Neural progenitor cell (in vitro differentiated cells): ENCODE measurements around the gene NME9. TPM values are rescaled to one million over a fixed set of nuclear protein-coding genes. Genes with fewer than 3 reads are reported as not detected.

ENCODE experiments used
- DNase-seq: peaks from one replicate; pipeline ENCODE4 v3.0.0-alpha.2; 2016; ENCODE audit warnings: low spot score
- H2AFZ ChIP-seq: fragments of 200-600 bp; sonication (generic); replicated peaks from 2 replicates; pipeline ENCODE4 v1.6.1; 2016; ENCODE audit warnings: antibody characterized with exemption
- H3F3A ChIP-seq: fragments of 200-600 bp; sonication (generic); 2 replicates; pipeline ENCODE4 v1.6.1; 2016; ENCODE audit warnings: antibody characterized with exemption, low read depth
- H3K27ac ChIP-seq: fragments of 200-600 bp; sonication (generic); 2 replicates; pipeline ENCODE4 v1.5.1; 2016; ENCODE audit warnings: mild to moderate bottlenecking
- H3K27me3 ChIP-seq: fragments of 200-600 bp; sonication (generic); 2 replicates; pipeline ENCODE4 v1.6.1; 2016; ENCODE audit warnings: mild to moderate bottlenecking, moderate library complexity
- H3K36me3 ChIP-seq: fragments of 200-600 bp; sonication (generic); 2 replicates; pipeline ENCODE4 v1.5.1; 2016
- H3K4me1 ChIP-seq: fragments of 200-600 bp; sonication (generic); 2 replicates; pipeline ENCODE4 v1.6.1; 2016; ENCODE audit warnings: mixed run types
- H3K4me2 ChIP-seq: fragments of 200-600 bp; sonication (generic); 2 replicates; pipeline ENCODE4 v1.6.1; 2016
- H3K4me3 ChIP-seq: fragments of 200-600 bp; sonication (generic); 2 replicates; pipeline ENCODE4 v1.5.1; 2016
- H3K79me2 ChIP-seq: fragments of 200-600 bp; sonication (generic); 2 replicates; pipeline ENCODE4 v1.6.1; 2016; ENCODE audit warnings: low read depth
- H3K9ac ChIP-seq: fragments of 200-600 bp; sonication (generic); 2 replicates; pipeline ENCODE4 v1.6.1; 2016
- H3K9me3 ChIP-seq: fragments of 200-600 bp; sonication (generic); 2 replicates; pipeline ENCODE4 v1.5.1; 2016; ENCODE audit warnings: low read depth
- H4K20me1 ChIP-seq: fragments of 200-600 bp; sonication (generic); 2 replicates; pipeline ENCODE4 v1.6.1; 2016; ENCODE audit warnings: low read depth
- H3K27ac Mint-ChIP-seq: 3 replicates; pipeline ENCODE4 v1.8.0; 2021; ENCODE audit warnings: mixed read lengths
- H3K27me3 Mint-ChIP-seq: 2 replicates; pipeline ENCODE4 v1.8.0; 2022; ENCODE audit warnings: low read depth, mild to moderate bottlenecking, inconsistent platforms, moderate library complexity, mixed read lengths; ENCODE audit not compliant: insufficient read depth
- H3K36me3 Mint-ChIP-seq: 3 replicates; pipeline ENCODE4 v1.8.0; 2021; ENCODE audit warnings: mixed read lengths
- H3K4me1 Mint-ChIP-seq: 3 replicates; pipeline ENCODE4 v1.8.0; 2021; ENCODE audit warnings: mixed read lengths
- H3K4me3 Mint-ChIP-seq: 3 replicates; pipeline ENCODE4 v1.8.0; 2021; ENCODE audit warnings: mild to moderate bottlenecking, moderate library complexity, mixed read lengths
- H3K9me3 Mint-ChIP-seq: 3 replicates; pipeline ENCODE4 v1.8.0; 2020; ENCODE audit warnings: mixed read lengths
- CTCF ChIP-seq: fragments of 200-600 bp; sonication (generic); IDR thresholded peaks from 2 replicates; pipeline ENCODE4 v1.5.1; 2017; ENCODE audit warnings: antibody characterized with exemption, mild to moderate bottlenecking
- EZH2 ChIP-seq: fragments of 200-600 bp; sonication (generic); IDR thresholded peaks from 2 replicates; pipeline ENCODE4 v1.6.1; 2017; ENCODE audit warnings: antibody characterized with exemption, mild to moderate bottlenecking, moderate library complexity
- EZH2phosphoT487 ChIP-seq: fragments of 200-600 bp; sonication (generic); IDR thresholded peaks from 2 replicates; pipeline ENCODE4 v1.6.1; 2017; ENCODE audit warnings: antibody characterized with exemption
- total RNA-seq: library from RNA; depleted of rRNA; stranded (reverse); fragments of >200 nt; gene quantifications from 2 replicates; pipeline ENCODE4 v1.2.3, GENCODE V29; 2015; ENCODE audit warnings: low replicate concordance

The NME9 gene
- total RNA-seq, 1 donor from 2014 or later: 1.1 TPM

GRCh38 chr3:138362538-138362937 is 32.9 kb upstream of the NME9 start:
- no peak for TF ChIP-seq CTCF
- no peak for TF ChIP-seq EZH2
- peaks cover 5% of the 10 kb centered on the region for H3K4me1 ChIP-seq
- no peaks in the 10 kb centered on the region for H4K20me1 ChIP-seq
- H3K27ac ChIP-seq: no peak overlapping the region
- H3K4me3 ChIP-seq: no peak overlapping the region
- H3K36me3 ChIP-seq: no peaks in the 10 kb centered on the region
- H3K9ac ChIP-seq: no peak overlapping the region
- no peaks in the 10 kb centered on the region for H3K9me3 ChIP-seq
- DNase-seq: no peak
- no peak overlapping the region for H2AFZ ChIP-seq
- Mint-ChIP-seq H3K36me3 (no peaks in the 10 kb centered on the region), H3K27ac (peak overlapping the region; percentile 38), H3K9me3 (no peaks in the 10 kb centered on the region), H3K27me3 (peaks cover 3% of the 10 kb centered on the region), H3K4me3 (no peak overlapping the region), H3K4me1 (peaks cover 27% of the 10 kb centered on the region)
- no peaks in the 10 kb centered on the region for H3F3A ChIP-seq
- no peak overlapping the region for H3K4me2 ChIP-seq
- no peaks in the 10 kb centered on the region for H3K79me2 ChIP-seq
- no peaks in the 10 kb centered on the region for H3K27me3 ChIP-seq

- Histone ChIP-seq H3K4me1 (peaks cover 12% of the 10 kb centered on the region), H3K9me3 (no peaks in the 10 kb centered on the region), H3K27ac (no peak overlapping the region), H3K4me2 (no peak overlapping the region), H3F3A (no peaks in the 10 kb centered on the region), H3K36me3 (no peaks in the 10 kb centered on the region), H3K27me3 (no peaks in the 10 kb centered on the region), H3K79me2 (no peaks in the 10 kb centered on the region), H2AFZ (no peak overlapping the region), H3K9ac (no peak overlapping the region), H3K4me3 (no peak overlapping the region), H4K20me1 (no peaks in the 10 kb centered on the region)
- Mint-ChIP-seq H3K4me1 (peaks cover 28% of the 10 kb centered on the region), H3K4me3 (no peak overlapping the region), H3K36me3 (no peaks in the 10 kb centered on the region), H3K27me3 (peaks cover 2% of the 10 kb centered on the region), H3K27ac (no peak overlapping the region), H3K9me3 (no peaks in the 10 kb centered on the region)
- no peak for DNase-seq
- TF ChIP-seq EZH2phosphoT487 (no peak), CTCF (no peak), EZH2 (no peak)
Measured at GRCh38 chr3:138361561-138361971, 31.9 kb upstream of the NME9 start.

- H3K27ac Mint-ChIP-seq: peak overlapping the region; percentile 61
- no peaks in the 10 kb centered on the region for H4K20me1 ChIP-seq
Measured at GRCh38 chr3:138360869-138361525, 31.3 kb upstream of the NME9 start.

More at GRCh38 chr3:138360869-138361525, 31.3 kb upstream of the NME9 start:
- peaks cover 2% of the 10 kb centered on the region for H3K27me3 Mint-ChIP-seq
- Histone ChIP-seq H3F3A (no peaks in the 10 kb centered on the region), H3K9ac (no peak overlapping the region), H3K4me3 (no peak overlapping the region), H3K4me2 (no peak overlapping the region), H3K27ac (no peak overlapping the region), H3K4me1 (peaks cover 12% of the 10 kb centered on the region), H3K36me3 (no peaks in the 10 kb centered on the region), H3K79me2 (no peaks in the 10 kb centered on the region), H3K9me3 (no peaks in the 10 kb centered on the region), H3K27me3 (no peaks in the 10 kb centered on the region), H2AFZ (no peak overlapping the region)
- H3K9me3 Mint-ChIP-seq: no peaks in the 10 kb centered on the region
- no peaks in the 10 kb centered on the region for H3K36me3 Mint-ChIP-seq
- TF ChIP-seq EZH2 (no peak), CTCF (no peak), EZH2phosphoT487 (no peak)
- no peak overlapping the region for H3K4me3 Mint-ChIP-seq
- no peak for DNase-seq
- peaks cover 28% of the 10 kb centered on the region for H3K4me1 Mint-ChIP-seq
